HG03064 (cell line): ENCODE results near the gene RASSF8.

ENCODE experiments used
- ATAC-seq: cut with Tn5 transposase; IDR thresholded peaks from one replicate; pipeline ENCODE4 v1.9.1; 2021; ENCODE audit warnings: low read depth; ENCODE audit not compliant: unreplicated experiment

Gene RASSF8

DNA sequence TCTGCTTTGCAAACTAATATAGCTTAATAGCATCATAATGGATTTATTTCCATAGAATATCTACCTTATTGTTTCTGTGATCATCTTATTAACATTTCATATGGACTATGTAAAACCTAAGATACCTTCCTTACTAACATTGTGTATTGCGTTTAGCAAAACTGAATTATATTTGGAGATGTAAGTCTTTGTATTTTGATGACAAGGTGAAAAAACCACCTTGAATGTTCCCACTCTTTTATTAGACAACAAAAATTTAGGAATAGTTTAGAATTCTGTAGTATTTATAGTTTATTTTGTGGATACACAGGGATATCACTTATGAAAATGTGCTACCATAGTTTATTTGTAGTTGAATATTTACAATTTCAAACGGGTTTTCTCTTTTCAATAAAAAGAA is 32.0 kb downstream of the RASSF8 start:
- no peak for ATAC-seq

- no peak for ATAC-seq
These were observed 33.7 kb downstream of the RASSF8 start for GRCh38 chr12:25992026-25992782.

GRCh38 chr12:25993901-25994651 is 35.6 kb downstream of the RASSF8 start:
- no peak for ATAC-seq

- no peak for ATAC-seq
These were observed 36.6 kb downstream of the RASSF8 start for GRCh38 chr12:25994901-25995625.

GRCh38 chr12:25995906-25996305 is 37.4 kb downstream of the RASSF8 start:
- ATAC-seq = no peak

DNA sequence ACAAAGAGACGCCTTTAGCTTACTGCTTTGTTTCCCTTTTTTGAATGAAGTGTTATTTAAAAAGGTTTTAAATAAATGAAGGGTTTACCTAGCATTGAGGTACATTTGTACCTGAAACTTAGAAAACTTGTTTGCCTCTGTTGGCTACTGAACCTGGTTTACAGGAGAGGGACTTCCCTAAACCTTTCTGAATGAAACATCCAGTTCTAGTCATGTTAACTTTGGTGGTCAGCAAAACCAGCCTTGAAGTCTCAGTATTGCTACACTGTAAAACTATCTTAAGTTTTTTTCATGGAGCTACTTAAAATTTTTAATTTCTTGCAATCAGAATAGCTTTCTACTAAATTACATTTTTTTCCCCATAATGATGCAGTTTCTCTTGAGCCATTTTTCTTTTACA is 38.2 kb downstream of the RASSF8 start:
- ATAC-seq = no peak

DNA sequence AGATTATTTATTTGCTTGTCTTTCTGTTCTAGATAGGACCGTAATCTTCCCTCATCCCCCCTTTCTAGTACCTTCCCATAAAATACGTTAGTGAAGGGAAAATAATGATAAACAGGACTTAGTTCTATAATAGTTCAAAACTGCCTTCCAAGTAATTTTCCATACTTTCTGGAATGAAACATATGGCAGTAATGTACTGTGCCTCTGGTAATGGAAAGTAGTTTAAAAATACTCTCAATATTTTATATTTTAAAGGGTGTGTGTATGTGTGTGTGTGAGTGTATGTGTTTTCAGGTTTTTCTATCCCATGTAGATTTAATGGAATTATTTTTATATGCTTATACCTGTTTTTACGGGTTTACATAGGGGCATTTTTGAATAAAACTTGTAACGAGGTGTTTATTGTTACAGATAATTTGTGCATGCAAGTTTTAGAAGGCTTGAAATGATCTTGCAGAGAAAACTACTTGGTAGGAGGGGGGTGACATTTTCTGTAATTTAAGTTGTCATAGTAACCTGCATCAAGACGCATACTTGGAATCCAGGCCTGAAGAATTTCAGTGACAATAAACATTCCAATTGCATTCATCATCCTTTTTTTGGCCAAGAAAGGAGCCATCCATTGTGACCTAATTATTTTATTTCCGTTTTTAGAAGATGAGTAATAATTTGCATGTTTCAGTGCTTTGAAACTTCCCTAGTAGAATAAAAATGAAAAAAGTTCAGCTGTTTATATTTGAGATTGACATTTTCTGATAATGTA is 38.9 kb downstream of the RASSF8 start:
- no peak for ATAC-seq

- no peak for ATAC-seq
These were observed 42.4 kb downstream of the RASSF8 start for GRCh38 chr12:26000898-26001297.

GRCh38 chr12:26001530-26001929 is 43.0 kb downstream of the RASSF8 start:
- no peak for ATAC-seq

DNA sequence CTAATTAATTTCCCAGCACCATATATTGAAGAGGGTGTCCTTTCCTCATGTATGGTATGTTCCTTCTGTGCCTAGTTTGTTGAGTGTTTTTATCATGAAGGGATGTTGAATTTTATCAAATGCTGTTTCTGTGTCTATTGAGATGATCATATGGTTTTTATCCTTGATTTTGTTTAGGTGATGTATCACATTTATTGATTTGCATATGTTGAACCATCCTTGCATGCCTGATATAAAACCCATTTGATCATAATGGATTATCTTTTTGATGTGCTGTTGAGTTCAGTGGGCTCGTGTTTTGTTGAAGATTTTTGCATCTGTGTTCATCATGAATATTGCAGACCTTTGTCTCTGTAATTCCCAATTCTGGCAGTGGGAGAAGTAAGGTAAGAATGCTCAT is 44.6 kb downstream of the RASSF8 start:
- no peak for ATAC-seq

DNA sequence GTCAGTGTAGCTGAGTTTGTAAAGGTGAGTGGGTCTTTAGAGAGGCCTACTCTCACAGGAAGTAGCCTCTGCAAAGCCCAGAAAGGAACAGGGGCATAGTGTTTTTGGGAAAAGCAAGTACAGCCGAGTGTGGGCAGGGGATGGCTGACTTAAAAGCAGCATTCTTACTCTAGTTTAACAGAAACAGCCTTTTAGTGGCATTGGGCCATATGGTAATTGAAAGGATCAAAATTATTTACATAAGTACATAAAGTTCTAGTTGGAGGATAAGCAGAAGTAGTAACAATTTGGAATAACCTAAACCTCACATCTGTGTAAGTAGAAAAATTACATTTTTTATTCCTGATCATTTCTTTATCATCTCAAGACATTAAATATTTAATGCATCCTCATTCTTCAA is 49.1 kb downstream of the RASSF8 start:
- ATAC-seq = no peak

DNA sequence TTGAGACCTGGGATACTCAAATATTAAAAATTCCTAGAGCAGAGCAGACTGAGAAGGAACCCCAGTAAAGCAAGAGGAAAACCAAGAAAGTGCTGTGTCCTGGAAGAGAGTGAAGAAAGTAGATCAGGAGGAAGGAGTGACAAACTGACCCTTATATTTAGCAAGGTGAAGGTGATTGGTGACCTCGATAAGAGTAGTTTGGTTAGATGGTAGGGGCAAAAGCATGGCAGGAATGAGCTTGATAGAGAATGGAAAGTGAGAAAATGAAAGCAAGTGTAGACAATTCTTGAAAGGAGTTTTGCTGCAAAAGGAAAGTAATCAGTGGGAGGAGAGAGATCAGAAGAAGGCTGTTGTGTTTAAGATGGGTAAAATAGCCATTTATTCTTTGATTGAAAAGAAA is 51.1 kb downstream of the RASSF8 start:
- ATAC-seq = no peak

GRCh38 chr12:26010293-26010821 is 51.9 kb downstream of the RASSF8 start:
- no peak for ATAC-seq

GRCh38 chr12:26011099-26011498 is 52.6 kb downstream of the RASSF8 start:
- no peak for ATAC-seq

DNA sequence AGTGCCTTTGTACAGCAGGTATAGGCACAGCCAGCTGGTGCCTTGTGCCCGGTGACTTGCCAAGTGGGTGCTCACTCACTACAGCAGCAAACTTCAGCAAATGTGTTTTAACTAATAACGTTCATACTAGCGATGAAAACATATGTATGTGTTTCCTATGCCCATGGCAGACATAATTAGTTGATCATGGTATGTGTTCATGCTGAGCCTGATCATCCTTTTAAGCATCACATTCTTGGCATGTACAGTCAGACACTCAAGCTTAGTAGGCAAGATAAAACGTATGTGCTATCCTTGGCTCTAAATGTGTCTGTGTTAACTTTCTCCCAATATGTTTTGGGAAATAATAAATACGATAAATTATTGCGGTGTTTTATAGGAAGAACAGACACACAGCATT is 55.6 kb downstream of the RASSF8 start:
- no peak for ATAC-seq

DNA sequence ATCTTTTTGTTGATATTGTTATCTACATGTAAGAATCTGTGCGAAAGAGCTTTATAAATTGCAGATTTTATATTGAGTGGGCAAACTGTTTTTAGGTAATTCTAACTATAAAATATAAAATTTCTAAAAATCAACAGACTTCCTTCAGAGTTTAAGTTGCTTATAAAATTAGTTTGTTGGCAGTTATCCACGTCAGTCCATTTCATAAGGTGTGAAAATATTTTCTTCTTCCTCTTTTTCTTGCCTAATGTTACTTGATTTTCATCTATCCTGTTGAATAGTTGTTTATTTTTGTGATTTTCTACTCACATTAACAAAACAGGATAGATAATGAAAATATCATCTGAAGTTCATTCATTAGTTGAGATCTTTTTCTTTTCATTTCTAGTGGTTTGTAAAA is 58.0 kb downstream of the RASSF8 start:
- no peak for ATAC-seq

- no peak for ATAC-seq
These were observed 59.2 kb downstream of the RASSF8 start for GRCh38 chr12:26017484-26018211.

GRCh38 chr12:26018926-26019325 is 60.4 kb downstream of the RASSF8 start:
- ATAC-seq = no peak

DNA sequence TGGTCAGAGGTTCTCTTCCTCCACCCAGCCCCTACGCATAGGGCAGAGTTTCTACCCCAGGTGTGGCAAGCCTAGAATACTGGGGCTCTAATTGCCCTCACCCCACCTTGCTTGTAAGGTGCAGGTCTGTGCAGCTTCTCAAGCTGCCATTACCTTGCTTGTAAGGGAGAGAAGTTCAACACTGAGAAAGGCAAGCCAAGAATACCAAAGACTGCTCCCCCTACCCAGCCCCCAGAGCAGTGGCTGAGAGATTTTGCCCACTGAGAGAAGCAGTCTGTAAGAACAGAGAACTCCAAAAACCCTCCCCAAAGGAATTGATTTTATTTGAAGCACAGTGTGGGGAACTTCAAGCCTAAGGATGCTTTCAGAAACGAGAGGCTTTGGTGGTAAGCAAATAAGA is 63.1 kb downstream of the RASSF8 start:
- no peak for ATAC-seq

DNA sequence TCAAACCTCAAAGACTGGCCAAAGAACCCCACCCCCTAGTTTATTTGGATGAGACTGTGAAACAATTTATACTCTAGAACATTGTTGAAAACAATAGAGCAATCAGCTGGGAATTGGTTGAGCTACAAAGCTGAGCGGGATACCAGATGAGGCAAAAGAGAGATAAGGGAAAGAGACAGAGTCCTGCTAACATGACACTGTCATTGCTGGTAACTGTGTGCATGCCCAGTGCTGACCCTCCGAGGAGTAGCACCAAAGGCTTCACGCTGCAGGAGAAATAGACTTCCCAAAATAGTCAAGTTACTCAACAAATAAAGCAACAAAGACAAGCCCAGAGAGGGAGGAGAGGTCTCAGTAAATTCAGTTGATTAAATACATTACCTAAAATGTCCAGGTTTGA is 63.6 kb downstream of the RASSF8 start:
- ATAC-seq = no peak
